IPS-18a (cell line): ENCODE measurements around the gene CAPN5.
"Not testable (repeated sequence)": the region's sequence is repeated elsewhere in the genome, so short reads cannot be mapped to it uniquely, and the experiment has no call there.

Experiments
- H3K27ac ChIP-seq: one replicate; pipeline ENCODE4 v1.5.1; 2013; ENCODE audit warnings: low read length
- H3K27me3 ChIP-seq: one replicate; pipeline ENCODE4 v1.6.1; 2013; ENCODE audit warnings: mild to moderate bottlenecking, low read length; ENCODE audit not compliant: control insufficient read depth, insufficient read depth
- H3K36me3 ChIP-seq: one replicate; pipeline ENCODE4 v1.6.1; 2013; ENCODE audit warnings: low read depth, low read length; ENCODE audit not compliant: control insufficient read depth
- H3K4me1 ChIP-seq: one replicate; pipeline ENCODE4 v1.6.1; 2013; ENCODE audit warnings: low read depth, low read length; ENCODE audit not compliant: control insufficient read depth
- H3K4me3 ChIP-seq: one replicate; pipeline ENCODE4 v1.5.1; 2013; ENCODE audit warnings: low read length
- H3K9ac ChIP-seq: one replicate; pipeline ENCODE4 v1.6.1; 2013; ENCODE audit warnings: mild to moderate bottlenecking, low read length, moderate library complexity
- H3K9me3 ChIP-seq: one replicate; pipeline ENCODE4 v1.6.1; 2013; ENCODE audit warnings: low read depth, low read length; ENCODE audit not compliant: control insufficient read depth

The CAPN5 gene

GRCh38 chr11:77066229-77067042 lies at the start of gene CAPN5:
CAPN5 (plus strand) TSS chr11:77066971; CDS start chr11:77084887, 17,916 bp downstream.
- peak within 1 kb of the TSS; percentile 33 for H3K9ac ChIP-seq
- H3K9me3 ChIP-seq, result no peaks in the 10 kb centered on the region
- H3K36me3 ChIP-seq, result no peaks in the 10 kb centered on the region
- H3K4me1 ChIP-seq, result peaks cover 9% of the 10 kb centered on the region
- no peak within 1 kb of the TSS for H3K27ac ChIP-seq
- H3K4me3 ChIP-seq, result peak within 1 kb of the TSS; percentile 65
- peaks cover 21% of the 10 kb centered on the region for H3K27me3 ChIP-seq

- not testable (repeated sequence) for H3K27me3 ChIP-seq, H3K36me3 ChIP-seq, H3K9me3 ChIP-seq, H3K4me3 ChIP-seq, H3K27ac ChIP-seq, H3K4me1 ChIP-seq, H3K9ac ChIP-seq
Measured at GRCh38 chr11:77018396-77018924, 48.3 kb upstream of the CAPN5 start.

GRCh38 chr11:77019976-77020595 lies 46.7 kb upstream of the CAPN5 start:
- Histone ChIP-seq H3K4me3 (no peak overlapping the region), H3K27ac (no peak overlapping the region), H3K36me3 (no peaks in the 10 kb centered on the region), H3K9me3 (no peaks in the 10 kb centered on the region), H3K4me1 (peaks cover 8% of the 10 kb centered on the region), H3K27me3 (no peaks in the 10 kb centered on the region), H3K9ac (no peak overlapping the region)

GRCh38 chr11:77020734-77021133 lies 46.0 kb upstream of the CAPN5 start:
- no peaks in the 10 kb centered on the region for H3K36me3 ChIP-seq
- no peak overlapping the region for H3K27ac ChIP-seq

GRCh38 chr11:77024745-77025144 lies 42.0 kb upstream of the CAPN5 start:
- H3K4me3 ChIP-seq, result no peak overlapping the region
- H3K36me3 ChIP-seq, result no peaks in the 10 kb centered on the region
- H3K27ac ChIP-seq, result no peak overlapping the region
- no peaks in the 10 kb centered on the region for H3K27me3 ChIP-seq
- no peak overlapping the region for H3K9ac ChIP-seq
- H3K9me3 ChIP-seq, result no peaks in the 10 kb centered on the region
- H3K4me1 ChIP-seq, result peaks cover 8% of the 10 kb centered on the region

More at GRCh38 chr11:77020734-77021133, 46.0 kb upstream of the CAPN5 start:
- Histone ChIP-seq H3K4me3 (no peak overlapping the region), H3K9me3 (no peaks in the 10 kb centered on the region), H3K4me1 (peaks cover 8% of the 10 kb centered on the region), H3K9ac (no peak overlapping the region), H3K27me3 (no peaks in the 10 kb centered on the region)

GRCh38 chr11:77026221-77026620 lies 40.5 kb upstream of the CAPN5 start:
- no peak overlapping the region for H3K27ac ChIP-seq

GRCh38 chr11:77026743-77027142 lies 40.0 kb upstream of the CAPN5 start:
- H3K4me1 ChIP-seq, result peaks cover 1% of the 10 kb centered on the region
- no peak overlapping the region for H3K4me3 ChIP-seq
- H3K9ac ChIP-seq, result no peak overlapping the region
- no peaks in the 10 kb centered on the region for H3K27me3 ChIP-seq
- H3K27ac ChIP-seq, result no peak overlapping the region
- H3K36me3 ChIP-seq, result no peaks in the 10 kb centered on the region
- no peaks in the 10 kb centered on the region for H3K9me3 ChIP-seq

More at GRCh38 chr11:77026221-77026620, 40.5 kb upstream of the CAPN5 start:
- Histone ChIP-seq H3K9me3 (no peaks in the 10 kb centered on the region), H3K4me1 (peaks cover 6% of the 10 kb centered on the region), H3K9ac (no peak overlapping the region), H3K4me3 (no peak overlapping the region), H3K27me3 (no peaks in the 10 kb centered on the region), H3K36me3 (no peaks in the 10 kb centered on the region)

- Histone ChIP-seq H3K4me1 (no peaks in the 10 kb centered on the region), H3K4me3 (no peak overlapping the region), H3K9me3 (no peaks in the 10 kb centered on the region), H3K27me3 (no peaks in the 10 kb centered on the region), H3K9ac (no peak overlapping the region), H3K27ac (no peak overlapping the region), H3K36me3 (no peaks in the 10 kb centered on the region)
Measured at GRCh38 chr11:77027275-77027674, 39.5 kb upstream of the CAPN5 start.

GRCh38 chr11:77029829-77030228 lies 36.9 kb upstream of the CAPN5 start:
- no peaks in the 10 kb centered on the region for H3K27me3 ChIP-seq
- H3K27ac ChIP-seq, result no peak overlapping the region
- no peaks in the 10 kb centered on the region for H3K36me3 ChIP-seq
- no peak overlapping the region for H3K9ac ChIP-seq
- H3K9me3 ChIP-seq, result no peaks in the 10 kb centered on the region
- no peak overlapping the region for H3K4me3 ChIP-seq
- H3K4me1 ChIP-seq, result peaks cover 3% of the 10 kb centered on the region

- no peak overlapping the region for H3K4me3 ChIP-seq
- H3K9ac ChIP-seq, result no peak overlapping the region
- no peak overlapping the region for H3K27ac ChIP-seq
- no peaks in the 10 kb centered on the region for H3K36me3 ChIP-seq
- peaks cover 3% of the 10 kb centered on the region for H3K4me1 ChIP-seq
- H3K27me3 ChIP-seq, result no peaks in the 10 kb centered on the region
- H3K9me3 ChIP-seq, result no peaks in the 10 kb centered on the region
Measured at GRCh38 chr11:77030834-77031414, 35.8 kb upstream of the CAPN5 start.

GRCh38 chr11:77031599-77031998 lies 35.2 kb upstream of the CAPN5 start:
- H3K27me3 ChIP-seq, result no peaks in the 10 kb centered on the region
- H3K9ac ChIP-seq, result no peak overlapping the region
- H3K36me3 ChIP-seq, result no peaks in the 10 kb centered on the region
- peaks cover 3% of the 10 kb centered on the region for H3K4me1 ChIP-seq
- no peak overlapping the region for H3K4me3 ChIP-seq
- H3K9me3 ChIP-seq, result no peaks in the 10 kb centered on the region
- no peak overlapping the region for H3K27ac ChIP-seq
